ENCODE measurements around the gene ACIN1. TPM values are rescaled to one million over a fixed set of nuclear protein-coding genes. Genes with fewer than 3 reads are reported as not detected.
"Not testable (repeated sequence)": the region's sequence is repeated elsewhere in the genome, so short reads cannot be mapped to it uniquely, and the experiment has no call there.

ACIN1 gene
- total RNA-seq, 2 donors from 2014 or later, result 53.9 to 55.3 TPM

DNA sequence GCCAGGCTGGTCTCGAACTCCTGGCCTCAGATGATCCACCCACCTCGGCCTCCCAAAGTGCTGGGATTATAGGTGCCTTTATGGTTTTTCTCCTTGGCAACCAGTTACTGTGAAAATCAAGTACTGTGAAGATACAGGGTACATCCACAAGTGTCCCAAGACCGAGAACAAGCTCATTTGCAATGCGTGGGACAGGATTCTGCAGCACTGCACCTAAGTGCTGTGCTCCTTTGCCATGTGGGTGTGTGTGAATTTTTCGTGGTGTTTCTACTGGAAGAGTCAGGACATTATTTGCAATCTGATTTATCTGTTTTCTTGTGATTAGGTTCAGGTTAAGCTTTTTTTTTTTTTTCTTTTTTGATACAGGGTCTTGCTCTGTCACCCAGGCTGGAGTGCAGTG, 77.8 kb downstream of the ACIN1 start:
- no peak for TF ChIP-seq CTCF (IDR thresholded peaks at IDR 0.05)
- Histone ChIP-seq H3K9me3 (no peaks in the 10 kb centered on the region), H3K36me3 (no peaks in the 10 kb centered on the region), H3K27ac (no peak overlapping the region), H3K4me1 (no peaks in the 10 kb centered on the region), H3K27me3 (no peaks in the 10 kb centered on the region), H3K4me3 (no peak overlapping the region)
- DNase-seq (ENCODE audit: low spot score), result no peak

- Histone ChIP-seq H3K4me3 (no peak overlapping the region), H3K9me3 (no peaks in the 10 kb centered on the region), H3K27ac (no peak overlapping the region), H3K36me3 (no peaks in the 10 kb centered on the region), H3K4me1 (no peaks in the 10 kb centered on the region), H3K27me3 (no peaks in the 10 kb centered on the region)
- no peak for TF ChIP-seq CTCF (IDR thresholded peaks at IDR 0.05)
- DNase-seq (ENCODE audit: low spot score), result no peak
Measured at GRCh38 chr14:23015618-23016017, 79.3 kb downstream of the ACIN1 start.

GRCh38 chr14:23013749-23014054, 81.2 kb downstream of the ACIN1 start:
- H3K9me3 ChIP-seq; H3K27me3 ChIP-seq; DNase-seq (ENCODE audit: low spot score); H3K27ac ChIP-seq; H3K4me3 ChIP-seq; H3K4me1 ChIP-seq; H3K36me3 ChIP-seq: not testable (repeated sequence)

- H3K36me3 ChIP-seq, result no peaks in the 10 kb centered on the region
- no peaks in the 10 kb centered on the region for H3K27me3 ChIP-seq
- DNase-seq (ENCODE audit: low spot score), result no peak
- peaks cover 0 to 5% of the 10 kb centered on the region in 2 donors for H3K4me1 ChIP-seq
- no peak overlapping the region for H3K4me3 ChIP-seq
- no peak overlapping the region for H3K27ac ChIP-seq
- no peaks in the 10 kb centered on the region for H3K9me3 ChIP-seq
- no peak for TF ChIP-seq CTCF (IDR thresholded peaks at IDR 0.05)
Measured at GRCh38 chr14:23013054-23013748, 81.7 kb downstream of the ACIN1 start.

- Histone ChIP-seq H3K4me1 (peaks cover 0 to 17% of the 10 kb centered on the region in 2 donors), H3K9me3 (no peaks in the 10 kb centered on the region), H3K27me3 (no peaks in the 10 kb centered on the region), H3K4me3 (peak within 1 kb of the TSS; percentile 41 to 60), H3K27ac (peak within 1 kb of the TSS; percentile 82 to 87), H3K36me3 (no peaks in the 10 kb centered on the region)
- DNase-seq (ENCODE audit: low spot score), result peak; percentile 74
- no peak for TF ChIP-seq CTCF (IDR thresholded peaks at IDR 0.05)
Measured at GRCh38 chr14:23009939-23010726, 84.8 kb downstream of the ACIN1 start, which contains the start of gene C14orf93. TSS of gene C14orf93 (minus strand) at chr14:23010143. CDS start at chr14:22999023, 11,120 bp downstream.

DNA sequence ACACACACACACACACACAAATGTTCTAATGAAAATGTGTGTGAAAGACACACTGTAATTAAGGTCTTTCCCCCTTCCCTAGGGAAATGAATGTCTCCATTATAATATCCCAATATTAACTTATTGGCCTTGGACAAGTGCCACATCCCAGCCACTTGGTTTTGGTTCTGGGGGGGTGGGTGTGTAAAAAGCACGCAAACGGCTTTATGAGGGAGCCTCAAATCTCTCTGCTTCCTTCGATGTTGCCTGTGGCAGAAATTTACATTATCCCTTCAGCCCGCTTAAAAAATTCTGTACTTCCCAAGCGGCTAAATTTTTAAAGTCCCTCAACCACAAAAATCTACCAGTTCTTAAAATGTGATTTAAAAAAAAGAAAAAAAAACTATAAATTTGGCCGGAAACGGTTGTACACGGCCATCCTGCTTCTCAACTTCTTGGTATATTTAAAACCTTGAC, 85.4 kb downstream of the ACIN1 start:
- Histone ChIP-seq H3K4me3 (peak overlapping the region; percentile 41 to 60), H3K27ac (peak overlapping the region; percentile 82 to 87), H3K27me3 (no peaks in the 10 kb centered on the region), H3K9me3 (no peaks in the 10 kb centered on the region), H3K36me3 (no peaks in the 10 kb centered on the region), H3K4me1 (peaks cover 0 to 17% of the 10 kb centered on the region in 2 donors)
- TF ChIP-seq CTCF (IDR thresholded peaks at IDR 0.05), result no peak
- DNase-seq (ENCODE audit: low spot score), result no peak

All from right atrium auricular region (tissue), 2 donors.